NCI-H128 (cell line): Measurements from ENCODE around the gene DMBT1.

Experiments used
- DNase-seq: peaks from one replicate; lab custom pipeline; 2025; ENCODE audit not compliant: unreplicated experiment; lab: John Stamatoyannopoulos, UW

DMBT1 gene

GRCh38 chr10:122665946-122666345 is 105.4 kb downstream of the DMBT1 start:
- DNase-seq: no peak

GRCh38 chr10:122669045-122669444 is 108.5 kb downstream of the DMBT1 start:
- DNase-seq: no peak

GRCh38 chr10:122669842-122670241 is 109.3 kb downstream of the DMBT1 start:
- no peak for DNase-seq

- no peak for DNase-seq
These were observed 110.8 kb downstream of the DMBT1 start for GRCh38 chr10:122671355-122671754.

GRCh38 chr10:122672655-122673054 is 112.1 kb downstream of the DMBT1 start:
- DNase-seq: no peak

- DNase-seq: no peak
These were observed 112.7 kb downstream of the DMBT1 start for GRCh38 chr10:122673269-122673668.

GRCh38 chr10:122673731-122674130 is 113.2 kb downstream of the DMBT1 start:
- no peak for DNase-seq

GRCh38 chr10:122674781-122675180 is 114.2 kb downstream of the DMBT1 start:
- DNase-seq: no peak

GRCh38 chr10:122675278-122675677 is 114.7 kb downstream of the DMBT1 start:
- DNase-seq: no peak

GRCh38 chr10:122678266-122678665 is 117.7 kb downstream of the DMBT1 start:
- no peak for DNase-seq

GRCh38 chr10:122682522-122682921 is 122.0 kb downstream of the DMBT1 start:
- no peak for DNase-seq

GRCh38 chr10:122688293-122688989 is 127.9 kb downstream of the DMBT1 start:
- no peak for DNase-seq

- no peak for DNase-seq
These were observed 128.7 kb downstream of the DMBT1 start for GRCh38 chr10:122689146-122689820.

- DNase-seq: no peak
These were observed 132.2 kb downstream of the DMBT1 start for GRCh38 chr10:122692744-122693143.
